Calu3 (cell line): ENCODE results near the gene REM2. TPM values are rescaled to one million over a fixed set of nuclear protein-coding genes. Genes with fewer than 3 reads are reported as not detected.
A peak's percentile ranks its signal among the peaks of the same experiment; 100 is the strongest.

Source experiments
- BruUV-seq: library from RNA; stranded (reverse); fragments of 400-500 nt; replicated peaks from 2 replicates; lab custom pipeline; 2021; lab: Mats Ljungman, UMichigan
- CTCF ChIA-PET: fragments of 300-600 bp; sonication (Branson Sonifier 250); formaldehyde crosslinking; loops from one replicate; lab custom pipeline; 2022; ENCODE audit warnings: antibody characterized with exemption; lab: Charles Lee
- DNase-seq: peaks from one replicate; pipeline ENCODE4 v3.0.0; 2022
- H3K27ac Mint-ChIP-seq: one replicate; pipeline ENCODE4 v1.8.0; 2022; ENCODE audit warnings: mixed read lengths; ENCODE audit not compliant: unreplicated experiment
- H3K27me3 Mint-ChIP-seq: one replicate; pipeline ENCODE4 v1.8.0; 2022; ENCODE audit warnings: mixed read lengths; ENCODE audit not compliant: unreplicated experiment
- H3K36me3 Mint-ChIP-seq: one replicate; pipeline ENCODE4 v1.8.0; 2022; ENCODE audit warnings: mild to moderate bottlenecking, moderate library complexity, mixed read lengths; ENCODE audit not compliant: insufficient read depth, unreplicated experiment
- H3K4me1 Mint-ChIP-seq: one replicate; pipeline ENCODE4 v1.8.0; 2022; ENCODE audit warnings: mild to moderate bottlenecking, low read depth, mixed read lengths; ENCODE audit not compliant: unreplicated experiment
- H3K4me3 Mint-ChIP-seq: one replicate; pipeline ENCODE4 v1.8.0; 2022; ENCODE audit warnings: mild to moderate bottlenecking, low read depth, moderate library complexity, mixed read lengths; ENCODE audit not compliant: unreplicated experiment
- H3K9me3 Mint-ChIP-seq: one replicate; pipeline ENCODE4 v1.8.0; 2022; ENCODE audit warnings: low read depth, mixed read lengths; ENCODE audit not compliant: unreplicated experiment
- CTCF ChIP-seq: fragments of 200-600 bp; IDR thresholded peaks from one replicate; pipeline ENCODE4 v1.8.0; 2022; ENCODE audit warnings: antibody characterized with exemption; ENCODE audit not compliant: unreplicated experiment
- intact Hi-C: fragments of 100-400 bp; cut with micrococcal nuclease; formaldehyde crosslinking; loops from one replicate; pipeline ENCODE4 v1.10.0; 2022; ENCODE audit not compliant: unreplicated experiment
- total RNA-seq: library from RNA; stranded (reverse); gene quantifications from 2 replicates; pipeline ENCODE4 v1.2.3, GENCODE V29; 2022

The REM2 gene
- total RNA-seq, 1 experiment from 2014 or later, result 0.85 TPM

DNA sequence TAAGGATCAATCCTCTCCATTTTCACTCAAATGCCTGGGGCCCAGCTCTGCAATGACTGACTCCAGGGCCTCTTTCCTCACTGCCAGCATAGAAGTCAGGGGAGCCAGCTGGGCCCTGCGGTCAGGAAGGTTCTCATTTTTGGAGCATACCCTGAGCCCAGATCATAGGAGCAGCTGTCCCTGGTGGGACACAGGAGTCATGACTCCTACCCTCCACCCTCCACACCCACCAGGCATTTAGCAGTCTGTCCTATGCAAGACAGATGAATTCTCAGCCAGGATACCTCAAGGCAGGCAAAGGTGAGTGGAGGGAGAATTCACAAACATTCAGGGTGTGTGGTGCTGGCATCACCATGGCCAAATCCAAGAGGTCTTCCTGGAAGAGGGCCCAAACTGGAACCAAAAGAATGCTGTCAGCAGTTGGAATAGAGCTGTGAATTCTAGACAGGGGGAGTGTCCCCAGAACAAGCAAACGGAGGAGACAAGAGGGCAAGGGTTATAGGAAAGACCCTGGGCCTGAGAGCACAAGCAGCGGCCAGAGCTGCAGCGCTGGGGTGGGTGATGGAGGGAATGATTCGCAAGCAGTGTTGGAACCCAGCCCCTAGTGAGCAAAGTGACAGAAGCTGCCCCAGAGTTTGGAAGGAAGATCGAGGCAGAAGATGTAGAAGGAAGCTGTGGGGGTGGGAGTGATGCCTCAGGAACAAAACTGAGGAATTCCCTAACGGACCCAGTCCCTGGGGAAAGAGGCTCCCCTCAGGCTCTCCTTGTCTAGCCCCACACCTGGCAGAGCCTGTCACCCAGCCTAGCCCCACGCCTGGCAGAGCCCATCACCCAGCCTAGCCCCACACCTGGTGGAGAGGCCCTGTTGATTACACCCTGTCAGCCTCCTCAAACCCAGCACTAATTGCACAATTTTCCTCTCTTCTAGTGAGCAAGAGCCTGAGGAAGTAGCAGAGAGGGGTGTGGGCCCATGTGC, 4.5 kb upstream of the REM2 start:
- peak overlapping the region; percentile 34 for H3K27ac Mint-ChIP-seq
- CTCF ChIA-PET, result no interaction called here

DNA sequence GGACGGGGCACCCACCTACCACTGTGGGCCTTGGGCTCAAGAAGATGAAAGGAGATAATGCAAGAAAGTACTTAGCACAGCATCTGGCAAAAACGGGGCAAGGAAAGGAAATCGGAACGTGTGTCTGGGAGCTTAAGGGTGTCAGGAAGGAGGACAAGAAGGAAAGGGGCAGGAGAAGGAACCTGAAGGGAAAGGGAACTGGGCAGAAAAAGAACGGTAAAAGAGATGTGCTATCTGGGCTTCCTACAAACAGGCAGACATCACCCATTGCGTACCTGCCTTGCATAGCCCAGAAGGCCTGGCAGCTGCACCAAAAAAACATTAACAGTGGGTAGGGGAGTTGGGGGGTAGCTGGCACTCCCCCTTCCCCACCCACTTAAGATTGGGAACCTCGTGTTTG, 958 bp upstream of the REM2 start:
- Mint-ChIP-seq H3K27me3 (no peaks in the 10 kb centered on the region), H3K27ac (peak overlapping the region; percentile 9), H3K4me3 (no peak overlapping the region), H3K36me3 (peaks cover 50% of the 10 kb centered on the region), H3K9me3 (no peaks in the 10 kb centered on the region), H3K4me1 (peaks cover 26% of the 10 kb centered on the region)
- no peak for DNase-seq
- intact Hi-C loops, result no loop called here
- no peak for TF ChIP-seq CTCF
- CTCF ChIA-PET, result interaction anchor here (0.8 to 1.2 kb wide), 2 partner anchors 11 to 18 kb away, joined by 3 to 4 read pairs; partner anchors contain the start of gene LRP10
- BruUV-seq, result no TSS peak

More for the DNA sequence above, 4.5 kb upstream of the REM2 start:
- no peak for DNase-seq
- peaks cover 45% of the 10 kb centered on the region for H3K36me3 Mint-ChIP-seq
- no peak for TF ChIP-seq CTCF
- H3K4me1 Mint-ChIP-seq, result peaks cover 18% of the 10 kb centered on the region
- intact Hi-C loops, result no loop called here
- H3K4me3 Mint-ChIP-seq, result no peak overlapping the region
- no TSS peak for BruUV-seq
- H3K9me3 Mint-ChIP-seq, result no peaks in the 10 kb centered on the region
- H3K27me3 Mint-ChIP-seq, result no peaks in the 10 kb centered on the region

- Mint-ChIP-seq H3K9me3 (no peaks in the 10 kb centered on the region), H3K4me3 (peak overlapping the region; percentile 64), H3K4me1 (peaks cover 26% of the 10 kb centered on the region), H3K36me3 (peaks cover 50% of the 10 kb centered on the region), H3K27ac (peak overlapping the region; percentile 11), H3K27me3 (no peaks in the 10 kb centered on the region)
- CTCF ChIA-PET, result interaction anchor here (0.6 to 1.6 kb wide), 4 partner anchors 11 to 310 kb away, joined by 3 to 5 read pairs (median 4); partner anchors contain the start of gene LRP10
- BruUV-seq, result TSS peak; percentile 33
- DNase-seq, result peak; percentile 61
- intact Hi-C loops, result no loop called here
- TF ChIP-seq CTCF, result no peak
Measured at GRCh38 chr14:22882529-22883172, 371 bp upstream of the REM2 start.

GRCh38 chr14:22884076-22884737, 1.2 kb downstream of the REM2 start:
- Mint-ChIP-seq H3K4me3 (peak overlapping the region; percentile 64), H3K27me3 (no peaks in the 10 kb centered on the region), H3K4me1 (peaks cover 26% of the 10 kb centered on the region), H3K36me3 (peaks cover 39% of the 10 kb centered on the region), H3K27ac (peak overlapping the region; percentile 11), H3K9me3 (no peaks in the 10 kb centered on the region)
- no peak for TF ChIP-seq CTCF
- no peak for DNase-seq
- intact Hi-C loops, result no loop called here
- BruUV-seq, result no TSS peak
- CTCF ChIA-PET, result interaction anchor here (1.5 to 1.6 kb wide), 2 partner anchors 13 to 16 kb away, joined by 4 read pairs; partner anchors contain the start of gene LRP10
